Measurements from ENCODE around the gene MEGF11.

The MEGF11 gene

DNA sequence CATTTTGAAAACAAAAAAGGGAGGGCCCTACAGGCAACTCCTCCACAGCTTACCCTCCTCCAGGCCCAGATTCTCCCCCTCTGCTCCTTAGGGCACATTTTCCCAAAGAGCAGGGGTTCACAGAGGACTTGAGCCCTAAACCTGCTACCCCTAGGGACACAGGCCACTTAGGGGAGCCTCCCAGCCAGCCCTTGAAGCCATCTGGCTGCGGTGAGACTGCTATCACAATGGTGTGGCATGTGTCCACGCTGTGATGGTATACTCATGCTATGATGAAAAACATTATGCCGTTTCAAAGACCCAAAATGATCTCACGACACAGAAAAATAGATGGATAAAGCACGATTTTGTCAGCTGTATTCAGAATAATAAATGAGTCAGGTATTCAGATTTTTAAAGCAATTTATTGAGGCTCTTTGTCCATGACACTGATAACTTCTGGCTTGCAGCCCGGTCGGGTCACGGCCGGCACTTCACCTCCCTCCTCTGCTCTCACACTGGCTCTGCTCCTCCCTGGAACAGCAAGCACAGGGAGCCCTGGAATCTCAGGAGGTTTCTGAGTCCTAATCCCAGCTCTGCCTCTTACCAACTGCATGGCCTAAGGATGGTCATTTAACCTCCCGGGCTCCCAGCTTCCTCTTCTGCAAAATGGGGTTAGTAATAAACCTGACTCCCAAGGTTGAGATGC is 115.3 kb downstream of the MEGF11 start:
- no peak for DNase-seq

- DNase-seq, result no peak
Measured at GRCh38 chr15:66136948-66137347, 116.6 kb downstream of the MEGF11 start.

DNA sequence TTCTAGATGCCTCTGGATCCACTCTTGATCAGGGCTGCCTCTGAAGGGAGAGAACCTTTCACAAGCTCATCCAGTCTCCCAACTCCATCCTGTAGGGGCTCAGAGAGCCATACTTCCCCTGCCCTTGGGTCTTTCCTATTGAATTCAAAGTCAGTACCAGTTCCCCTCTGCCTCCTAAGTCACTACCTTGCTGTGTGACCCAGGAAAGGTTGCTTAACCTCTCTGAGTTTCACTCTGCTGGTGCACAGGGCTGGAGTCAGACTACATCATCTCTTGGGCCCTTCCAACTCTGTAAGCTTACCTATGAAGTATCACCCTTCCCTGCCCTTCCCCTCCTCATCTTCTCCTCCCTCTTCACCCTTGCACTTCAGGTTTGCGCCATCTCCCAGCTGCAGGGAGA is 117.9 kb downstream of the MEGF11 start:
- DNase-seq, result no peak

GRCh38 chr15:66134284-66134683 is 119.3 kb downstream of the MEGF11 start:
- no peak for DNase-seq

DNA sequence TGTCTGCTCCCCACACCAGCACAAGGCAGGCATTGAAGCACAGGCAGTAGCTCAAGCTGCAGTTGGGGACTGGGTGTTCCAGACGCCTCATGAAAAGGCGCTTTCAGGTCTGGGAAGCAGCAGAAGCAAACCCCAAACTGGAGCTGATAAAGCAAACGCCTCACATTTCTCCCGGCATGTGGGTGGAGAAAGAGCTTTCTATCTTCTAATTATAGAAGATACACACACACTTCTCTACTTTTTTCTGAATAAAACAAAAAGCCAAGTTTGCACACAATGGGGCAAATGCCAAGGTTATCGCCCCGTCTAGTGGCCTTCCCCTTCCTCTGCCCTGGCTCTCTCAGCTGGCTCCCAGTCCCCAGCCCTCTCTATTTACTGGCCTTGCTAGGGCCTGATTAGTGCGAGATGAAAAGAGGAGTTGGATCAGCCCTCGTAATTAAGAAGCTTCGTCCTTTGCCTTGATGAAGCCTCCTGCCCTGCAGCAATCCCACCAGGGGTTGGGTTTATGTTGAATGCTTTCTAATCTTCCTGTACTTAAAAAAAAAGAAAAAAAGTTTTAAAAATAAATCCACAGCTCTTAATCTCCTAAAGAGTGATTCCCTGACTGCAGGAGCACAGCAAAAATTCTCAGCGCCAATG is 120.2 kb downstream of the MEGF11 start:
- no peak for DNase-seq

- no peak for DNase-seq
Measured at GRCh38 chr15:66132251-66132816, 121.2 kb downstream of the MEGF11 start.

DNA sequence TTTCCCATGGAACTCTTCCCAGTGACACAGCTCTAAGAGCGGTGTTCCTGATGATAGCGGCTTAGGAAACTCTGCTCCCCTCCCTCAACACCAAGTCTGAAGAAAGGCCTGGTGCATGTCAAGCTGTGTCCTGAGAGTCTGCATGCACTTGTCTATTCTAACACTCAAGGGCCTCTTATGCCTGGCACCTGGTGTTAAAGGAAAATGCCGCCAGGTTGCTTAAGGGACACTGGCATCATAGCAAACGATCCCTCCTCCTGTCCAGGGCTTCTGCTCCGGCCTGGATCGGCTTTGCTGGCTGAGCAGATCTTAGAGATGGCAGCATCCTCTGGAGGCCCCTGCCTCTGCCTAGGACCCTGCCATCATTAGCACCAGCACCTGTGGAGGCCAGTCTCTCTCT is 121.7 kb downstream of the MEGF11 start:
- no peak for DNase-seq

DNA sequence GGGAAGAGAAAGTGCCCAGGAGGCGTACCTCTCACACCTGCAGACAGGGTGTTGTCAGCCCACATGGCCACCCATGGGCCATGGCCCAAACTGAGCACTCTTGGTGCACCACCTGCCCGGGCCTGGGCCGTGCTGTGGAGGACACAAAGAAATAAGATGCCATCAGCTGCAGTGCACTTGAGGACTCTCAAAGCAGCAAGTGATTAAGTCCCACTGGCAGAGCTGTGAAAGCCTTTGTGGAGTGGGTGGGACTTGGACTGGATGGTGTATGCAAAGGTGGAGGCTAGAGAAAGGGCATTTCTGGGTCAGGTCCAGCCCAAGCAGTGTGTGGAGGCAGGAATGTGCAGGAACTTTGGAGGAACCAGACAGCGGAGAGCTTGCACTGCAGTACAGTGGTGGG is 122.3 kb downstream of the MEGF11 start:
- no peak for DNase-seq

DNA sequence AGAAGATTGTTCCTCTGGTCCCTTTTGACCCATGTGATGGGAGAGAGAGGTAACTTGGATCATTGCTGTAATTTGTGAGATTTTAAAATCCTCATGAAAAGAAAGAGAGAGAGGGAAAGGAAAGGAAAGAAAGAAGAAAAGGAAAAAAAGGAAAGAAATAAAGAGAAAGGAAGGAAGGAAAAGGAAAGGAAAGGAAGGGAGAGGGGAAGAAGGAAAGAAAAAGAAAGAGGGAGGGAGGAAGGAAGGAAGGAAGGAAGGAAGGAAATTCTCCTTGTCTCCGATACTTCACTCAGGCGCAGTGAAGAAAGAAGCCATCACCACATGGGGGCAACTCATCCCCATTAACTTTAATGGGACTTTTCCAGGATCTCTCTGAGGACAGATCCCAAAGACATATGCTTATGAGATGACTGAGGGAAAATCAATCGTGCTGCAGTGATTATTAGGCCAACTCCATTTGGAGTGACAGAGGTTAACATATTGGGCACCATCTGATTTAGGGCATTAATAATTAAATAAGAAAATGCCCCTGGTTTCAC is 123.0 kb downstream of the MEGF11 start:
- no peak for DNase-seq

GRCh38 chr15:66129586-66129985 is 124.0 kb downstream of the MEGF11 start:
- no peak for DNase-seq

- DNase-seq, result no peak
Measured at GRCh38 chr15:66128116-66128680, 125.4 kb downstream of the MEGF11 start.

- no peak for DNase-seq
Measured at GRCh38 chr15:66126456-66126855, 127.1 kb downstream of the MEGF11 start.

DNA sequence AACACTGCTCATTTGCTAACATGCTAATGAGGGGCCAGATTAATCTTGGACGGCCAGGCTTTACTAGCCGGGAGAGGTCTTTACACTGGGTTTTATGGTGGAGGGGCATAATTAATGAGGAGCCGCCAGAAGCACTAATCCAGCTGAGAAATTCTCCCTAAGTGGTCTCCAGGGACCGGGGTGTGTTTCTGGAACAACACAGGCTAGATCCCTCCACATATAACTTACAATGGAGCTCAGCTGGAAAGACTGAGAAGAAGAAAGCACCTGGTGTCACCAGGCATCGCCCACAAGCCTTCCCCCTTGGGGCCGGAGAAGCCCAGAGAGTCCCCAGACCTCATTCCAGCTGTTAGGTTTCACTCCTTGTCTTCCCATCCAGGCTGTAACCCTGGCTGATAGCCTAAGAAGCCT is 127.5 kb downstream of the MEGF11 start:
- peak; percentile 54 for DNase-seq

DNA sequence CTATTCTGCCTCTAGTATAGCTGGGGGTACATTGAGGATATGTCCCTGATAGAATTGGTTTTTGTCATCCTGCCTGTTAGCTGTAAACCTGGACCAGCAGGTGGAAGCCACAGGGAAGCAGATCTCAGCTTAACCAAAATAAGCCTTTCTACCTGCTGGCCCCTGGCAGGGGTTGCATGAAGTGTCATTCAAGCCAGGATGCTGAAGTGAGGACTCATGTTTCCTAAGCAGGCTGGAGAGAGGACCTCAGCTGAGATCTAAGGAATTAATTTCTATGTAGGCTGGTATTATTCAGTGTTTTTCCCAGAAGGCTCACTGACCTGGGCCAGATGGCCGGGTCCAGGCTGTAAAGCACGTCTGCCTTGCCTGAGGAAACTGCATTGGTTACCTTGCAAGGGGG is 128.9 kb downstream of the MEGF11 start:
- DNase-seq, result no peak

DNA sequence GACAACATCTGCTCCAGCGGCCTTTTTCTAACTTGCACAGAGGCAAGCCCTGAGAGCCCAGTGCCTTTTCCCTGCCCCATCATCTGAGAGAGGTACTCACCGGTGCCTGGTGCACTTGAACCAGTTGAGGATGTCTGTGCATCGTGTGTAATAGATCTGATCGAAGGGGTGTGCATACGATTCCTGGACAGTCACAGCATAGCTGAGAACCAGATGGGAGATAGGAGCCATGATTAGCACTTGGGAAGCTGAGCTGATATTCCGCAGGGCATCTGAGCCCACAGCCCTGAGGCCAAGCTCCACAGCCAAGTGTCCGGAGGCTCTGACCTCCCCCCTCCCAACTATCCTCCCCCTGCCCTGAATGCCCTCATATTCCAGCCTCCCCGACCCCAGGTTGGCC is 129.8 kb downstream of the MEGF11 start:
- DNase-seq, result no peak

GRCh38 chr15:66120422-66120821 is 133.1 kb downstream of the MEGF11 start:
- no peak for DNase-seq

GRCh38 chr15:66117841-66118240 is 135.7 kb downstream of the MEGF11 start:
- DNase-seq, result no peak

DNA sequence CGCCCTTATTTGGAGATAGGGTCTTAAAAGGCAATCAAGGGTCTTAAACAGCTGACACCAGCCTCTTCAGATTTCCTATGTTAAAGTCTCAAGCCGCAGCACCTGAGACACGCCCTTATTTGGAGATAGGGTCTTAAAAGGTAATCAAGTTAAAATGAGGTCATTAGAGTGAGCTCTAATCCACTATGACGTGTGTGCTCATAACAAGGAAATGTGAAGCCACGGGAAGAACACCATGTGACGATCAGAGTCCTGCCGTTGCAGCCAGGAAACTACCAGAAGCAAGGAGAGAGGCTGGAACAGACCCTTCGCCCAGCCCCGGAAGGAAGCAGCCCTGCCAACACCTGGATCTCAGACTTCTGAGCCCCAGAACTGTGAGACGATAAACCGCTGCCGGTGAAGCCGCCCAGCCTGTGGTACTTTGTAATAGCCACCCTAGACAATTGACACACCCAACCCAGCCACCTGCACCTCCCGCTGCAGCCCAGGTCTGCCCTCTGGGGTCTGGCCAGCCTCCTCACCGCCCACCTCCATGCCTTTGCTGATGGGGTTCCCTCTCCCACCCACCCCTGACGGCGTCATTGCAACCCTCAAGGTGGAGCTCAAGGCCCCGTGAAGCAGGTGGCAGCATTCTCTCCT is 137.9 kb downstream of the MEGF11 start:
- DNase-seq, result no peak

- no peak for DNase-seq
Measured at GRCh38 chr15:66114863-66115425, 138.6 kb downstream of the MEGF11 start.

- DNase-seq, result no peak
Measured at GRCh38 chr15:66112388-66112787, 141.2 kb downstream of the MEGF11 start.

DNA sequence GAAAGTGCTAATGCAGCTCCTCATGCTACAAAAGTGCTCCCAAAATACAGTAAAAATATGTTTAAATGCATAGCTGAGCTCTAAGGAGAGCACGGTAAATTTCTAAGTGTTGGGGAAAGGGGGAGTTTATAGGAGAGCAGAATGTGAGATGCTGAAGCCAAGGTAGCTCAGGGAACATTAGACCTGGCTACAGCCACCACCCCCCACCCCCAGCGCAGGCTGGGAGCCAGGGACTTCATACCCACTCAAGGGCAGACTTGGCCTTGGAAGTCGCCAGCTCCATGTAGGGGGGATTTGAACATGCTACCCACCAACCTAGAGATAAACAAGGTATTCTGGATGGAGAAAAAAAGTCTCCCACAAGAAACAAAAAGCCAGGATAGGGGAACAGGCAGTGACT is 142.2 kb downstream of the MEGF11 start:
- no peak for DNase-seq

- no peak for DNase-seq
Measured at GRCh38 chr15:66110864-66111263, 142.7 kb downstream of the MEGF11 start.

DNA sequence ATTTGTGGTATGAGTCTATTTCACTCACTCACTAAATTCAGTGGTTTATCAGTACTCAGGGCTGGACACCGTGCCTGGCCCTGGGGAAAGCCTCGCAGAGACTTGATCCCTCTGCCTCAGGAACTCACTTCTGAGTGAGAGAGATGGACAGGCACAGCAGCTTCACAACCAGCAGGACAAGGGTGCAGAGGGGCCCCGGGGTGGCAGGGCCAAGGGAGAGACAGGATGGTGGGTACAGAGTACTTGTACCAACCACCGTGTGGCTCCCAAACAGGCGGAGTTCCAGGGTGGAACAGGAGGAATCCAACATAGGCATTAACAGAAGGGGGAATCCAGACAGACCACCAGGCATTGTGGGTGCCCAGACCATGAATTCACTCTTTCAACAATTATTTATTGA is 143.7 kb downstream of the MEGF11 start:
- no peak for DNase-seq
